Type B pancreatic cell (in vitro differentiated cells): Measurements from ENCODE around the gene DOK3. TPM values are rescaled to one million over a fixed set of nuclear protein-coding genes. Genes with fewer than 3 reads are reported as not detected.
A peak's percentile ranks its signal among the peaks of the same experiment; 100 is the strongest.

ENCODE experiments used
- DNase-seq: peaks from one replicate; pipeline ENCODE4 v3.0.0; 2021; ENCODE audit warnings: mixed read lengths; ENCODE audit not compliant: unreplicated experiment; ENCODE audit errors: extremely low spot score
- H3K27ac Mint-ChIP-seq: 2 replicates; pipeline ENCODE4 v1.8.0; 2021; ENCODE audit warnings: mild to moderate bottlenecking, mixed read lengths
- H3K27me3 Mint-ChIP-seq: 2 replicates; pipeline ENCODE4 v1.8.0; 2021; ENCODE audit warnings: mixed read lengths
- H3K36me3 Mint-ChIP-seq: 2 replicates; pipeline ENCODE4 v1.8.0; 2021; ENCODE audit warnings: mixed read lengths
- H3K4me1 Mint-ChIP-seq: one replicate; pipeline ENCODE4 v1.8.0; 2021; ENCODE audit warnings: mixed read lengths; ENCODE audit not compliant: unreplicated experiment
- H3K4me3 Mint-ChIP-seq: 2 replicates; pipeline ENCODE4 v1.8.0; 2021; ENCODE audit warnings: mild to moderate bottlenecking, mixed read lengths
- H3K9me3 Mint-ChIP-seq: 2 replicates; pipeline ENCODE4 v1.8.0; 2021; ENCODE audit warnings: mixed read lengths
- total RNA-seq: library from RNA; stranded (reverse); gene quantifications from 2 replicates; pipeline ENCODE4 v1.2.1, GENCODE V29; 2021; ENCODE audit warnings: low replicate concordance
- TF ChIP-seq, protein P1 (sequence below): fragments of 200-600 bp; sonication (generic); conservative IDR thresholded peaks from 2 replicates; pipeline ENCODE4 v1.5.0; 2021; ENCODE audit warnings: antibody characterized with exemption, mild to moderate bottlenecking

The DOK3 gene
- total RNA-seq, 1 donor from 2014 or later = 6.9 TPM

DNA sequence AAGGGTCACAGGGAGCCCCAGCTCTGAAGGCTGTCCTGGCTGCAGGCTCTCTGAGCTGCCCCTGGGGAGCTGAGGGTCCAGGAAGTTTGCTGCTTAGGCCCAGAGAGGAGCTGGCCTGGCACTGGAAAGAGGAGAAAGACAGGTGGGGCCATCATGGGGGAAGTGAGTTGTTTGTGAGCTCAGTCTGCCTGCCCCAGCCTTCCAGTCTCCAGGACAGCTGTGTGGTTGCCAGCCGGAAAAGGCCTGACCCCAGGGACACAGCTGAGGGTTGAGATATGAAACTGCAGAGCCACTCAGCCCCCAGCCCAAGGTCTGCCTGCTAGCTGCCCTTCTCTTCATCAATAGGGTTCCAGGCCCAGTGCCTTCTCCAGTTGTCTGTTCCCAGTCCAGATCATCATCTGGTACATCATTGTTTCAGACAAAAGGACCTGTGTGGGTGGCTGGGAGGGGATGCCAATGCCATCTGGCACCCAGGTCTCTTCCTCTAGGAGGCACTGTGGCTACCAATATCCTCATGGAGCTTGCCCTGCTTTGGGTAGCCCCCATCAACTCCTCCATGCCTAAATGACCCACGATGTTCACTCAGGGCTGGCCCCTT lies 11.4 kb upstream of the DOK3 start:
- TF ChIP-seq, protein P1, sequence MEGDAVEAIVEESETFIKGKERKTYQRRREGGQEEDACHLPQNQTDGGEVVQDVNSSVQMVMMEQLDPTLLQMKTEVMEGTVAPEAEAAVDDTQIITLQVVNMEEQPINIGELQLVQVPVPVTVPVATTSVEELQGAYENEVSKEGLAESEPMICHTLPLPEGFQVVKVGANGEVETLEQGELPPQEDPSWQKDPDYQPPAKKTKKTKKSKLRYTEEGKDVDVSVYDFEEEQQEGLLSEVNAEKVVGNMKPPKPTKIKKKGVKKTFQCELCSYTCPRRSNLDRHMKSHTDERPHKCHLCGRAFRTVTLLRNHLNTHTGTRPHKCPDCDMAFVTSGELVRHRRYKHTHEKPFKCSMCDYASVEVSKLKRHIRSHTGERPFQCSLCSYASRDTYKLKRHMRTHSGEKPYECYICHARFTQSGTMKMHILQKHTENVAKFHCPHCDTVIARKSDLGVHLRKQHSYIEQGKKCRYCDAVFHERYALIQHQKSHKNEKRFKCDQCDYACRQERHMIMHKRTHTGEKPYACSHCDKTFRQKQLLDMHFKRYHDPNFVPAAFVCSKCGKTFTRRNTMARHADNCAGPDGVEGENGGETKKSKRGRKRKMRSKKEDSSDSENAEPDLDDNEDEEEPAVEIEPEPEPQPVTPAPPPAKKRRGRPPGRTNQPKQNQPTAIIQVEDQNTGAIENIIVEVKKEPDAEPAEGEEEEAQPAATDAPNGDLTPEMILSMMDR = no peak
- H3K9me3 Mint-ChIP-seq = no peaks in the 10 kb centered on the region
- DNase-seq = no peak
- H3K27me3 Mint-ChIP-seq = no peaks in the 10 kb centered on the region
- H3K36me3 Mint-ChIP-seq = peaks cover 13% of the 10 kb centered on the region
- no peak overlapping the region for H3K27ac Mint-ChIP-seq
- peaks cover 5% of the 10 kb centered on the region for H3K4me1 Mint-ChIP-seq
- H3K4me3 Mint-ChIP-seq = no peak overlapping the region

DNA sequence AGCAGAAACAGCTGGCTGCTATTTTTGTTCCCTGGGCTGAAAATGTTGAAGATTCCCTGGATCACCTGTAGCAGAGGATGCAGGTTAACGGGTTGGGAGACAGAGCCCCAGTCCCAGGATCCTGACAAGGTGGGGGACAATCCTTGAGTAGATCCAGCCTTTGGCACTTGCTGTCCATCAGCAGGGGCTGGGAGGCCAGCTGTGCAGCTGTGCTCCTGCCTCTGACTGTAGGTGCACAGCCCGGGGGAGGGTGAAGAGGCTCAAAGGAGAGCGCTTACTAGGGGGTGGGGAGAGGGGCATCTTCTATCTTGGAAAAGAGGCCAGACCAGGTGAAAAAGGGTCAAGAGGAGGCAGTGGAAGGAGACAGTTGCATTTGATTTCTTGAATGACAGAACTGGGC lies 10.6 kb upstream of the DOK3 start:
- no peak overlapping the region for H3K4me3 Mint-ChIP-seq
- H3K27ac Mint-ChIP-seq = no peak overlapping the region
- no peaks in the 10 kb centered on the region for H3K9me3 Mint-ChIP-seq

DNA sequence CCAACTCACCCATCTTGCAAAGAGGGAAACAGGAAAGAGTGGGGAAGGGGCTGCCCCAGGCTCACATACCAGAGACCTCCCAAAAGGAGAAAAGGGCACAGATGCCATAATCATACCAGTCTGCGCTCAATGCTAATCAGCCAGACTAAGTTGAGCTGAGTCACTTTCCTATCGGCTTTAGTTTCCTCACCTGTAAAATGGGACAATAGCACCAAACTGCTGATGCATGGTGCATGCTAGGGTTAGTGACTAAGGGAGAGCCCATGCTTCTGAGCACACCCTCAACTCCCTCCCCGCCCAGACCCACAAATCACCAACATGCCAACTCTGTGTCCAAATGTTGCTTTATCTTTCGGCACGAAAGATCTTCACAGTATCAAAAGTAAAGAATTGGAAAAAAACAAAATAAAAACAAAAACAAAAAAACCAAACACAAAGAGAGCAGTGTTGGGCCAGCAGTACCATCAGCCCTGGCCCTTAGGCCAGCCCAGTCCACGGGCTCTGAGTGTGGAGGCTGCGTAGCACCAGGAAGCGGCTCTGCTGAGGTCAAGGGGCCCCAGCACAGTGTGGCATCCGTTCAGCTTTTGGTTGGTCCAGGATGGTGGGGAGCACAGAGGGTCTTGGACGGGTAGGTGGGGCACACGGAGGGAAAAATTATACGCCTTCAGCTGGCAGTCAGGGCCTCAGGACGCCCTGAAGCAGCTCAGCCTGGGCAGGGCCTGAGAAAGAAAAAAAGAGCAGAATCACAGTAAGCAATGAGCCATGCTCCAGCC lies 10.0 kb upstream of the DOK3 start:
- no peak for DNase-seq
- Mint-ChIP-seq H3K27me3 (no peaks in the 10 kb centered on the region), H3K4me3 (no peak overlapping the region), H3K27ac (no peak overlapping the region), H3K9me3 (no peaks in the 10 kb centered on the region), H3K4me1 (peaks cover 13% of the 10 kb centered on the region), H3K36me3 (peaks cover 13% of the 10 kb centered on the region)
- TF ChIP-seq, protein P1 = no peak

More for the DNA sequence above, 10.6 kb upstream of the DOK3 start:
- Mint-ChIP-seq H3K27me3 (no peaks in the 10 kb centered on the region), H3K36me3 (peaks cover 13% of the 10 kb centered on the region), H3K4me1 (peaks cover 11% of the 10 kb centered on the region)
- no peak for DNase-seq
- TF ChIP-seq, protein P1 = no peak

DNA sequence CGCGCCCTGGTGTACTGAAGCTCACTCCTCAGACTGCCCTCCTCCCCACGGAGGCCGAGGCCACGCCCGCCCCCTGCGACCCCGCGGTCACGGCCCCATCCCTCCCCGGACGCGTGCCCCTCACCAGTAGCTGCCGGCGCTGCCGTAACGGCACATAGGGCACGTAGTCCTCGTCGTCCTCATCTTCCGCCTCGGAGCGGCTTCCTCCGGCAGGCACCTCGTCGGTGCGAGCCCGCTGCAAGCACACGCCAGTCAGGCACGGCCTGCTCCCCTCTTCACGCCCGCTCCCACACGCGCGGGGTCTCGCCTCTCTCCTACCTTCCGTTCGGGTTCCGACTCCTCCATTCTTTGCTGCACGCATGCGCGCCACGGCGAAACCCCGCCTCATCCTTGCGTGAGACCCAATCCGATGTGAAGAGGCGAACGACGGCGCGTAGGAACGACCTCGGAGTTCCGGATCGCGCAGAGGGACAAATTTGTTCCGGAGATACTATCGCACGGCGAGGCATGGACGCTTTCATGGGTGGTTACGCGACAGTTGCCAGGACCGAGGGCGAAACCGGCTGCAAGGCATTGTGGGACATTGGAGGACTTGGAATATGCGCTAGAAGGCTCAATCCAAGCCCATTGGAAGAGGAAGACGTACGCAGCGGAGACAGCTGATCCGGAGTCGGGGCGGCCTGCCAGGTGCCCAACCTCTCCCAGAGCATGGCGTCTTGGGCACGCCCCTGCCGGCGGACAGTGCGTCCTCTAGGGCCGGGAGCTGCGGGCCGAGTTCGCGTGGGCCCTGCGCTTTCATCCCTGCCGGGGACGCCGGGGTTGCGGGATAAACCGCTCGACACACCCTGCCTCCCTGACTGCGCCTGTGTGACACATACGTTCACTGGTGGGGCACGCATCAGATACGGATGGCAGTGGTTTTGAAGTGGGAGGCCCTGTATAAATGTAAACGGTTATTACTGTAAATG lies 7.3 kb upstream of the DOK3 start, which contains the start of gene DDX41:
TSS of gene DDX41 (minus strand) at position 361 of the 968 bp plus-strand sequence. CDS start at position 345, 16 bp downstream.
- H3K36me3 Mint-ChIP-seq = peaks cover 13% of the 10 kb centered on the region
- H3K27ac Mint-ChIP-seq = peak within 1 kb of the TSS; percentile 90
- peak within 1 kb of the TSS; percentile 96 for H3K4me3 Mint-ChIP-seq
- peak; percentile 97 for DNase-seq
- TF ChIP-seq, protein P1 = no peak
- no peaks in the 10 kb centered on the region for H3K9me3 Mint-ChIP-seq
- H3K4me1 Mint-ChIP-seq = peaks cover 13% of the 10 kb centered on the region
- H3K27me3 Mint-ChIP-seq = no peaks in the 10 kb centered on the region

GRCh38 chr5:177515580-177515979 lies 6.0 kb upstream of the DOK3 start:
- Mint-ChIP-seq H3K27ac (peak overlapping the region; percentile 90), H3K4me1 (peaks cover 13% of the 10 kb centered on the region), H3K36me3 (peaks cover 12% of the 10 kb centered on the region), H3K9me3 (no peaks in the 10 kb centered on the region), H3K4me3 (peak overlapping the region; percentile 96), H3K27me3 (no peaks in the 10 kb centered on the region)
- TF ChIP-seq, protein P1 = peak; percentile 35
- DNase-seq = no peak
